ENCODE data around the gene NCK1.
"Not testable (repeated sequence)": the region's sequence is repeated elsewhere in the genome, so short reads cannot be mapped to it uniquely, and the experiment has no call there.

Gene NCK1

GRCh38 chr3:136987398-136987980 lies 125.5 kb downstream of the NCK1 start:
- not testable (repeated sequence) for DNase-seq (ENCODE audit: low spot score)

DNA sequence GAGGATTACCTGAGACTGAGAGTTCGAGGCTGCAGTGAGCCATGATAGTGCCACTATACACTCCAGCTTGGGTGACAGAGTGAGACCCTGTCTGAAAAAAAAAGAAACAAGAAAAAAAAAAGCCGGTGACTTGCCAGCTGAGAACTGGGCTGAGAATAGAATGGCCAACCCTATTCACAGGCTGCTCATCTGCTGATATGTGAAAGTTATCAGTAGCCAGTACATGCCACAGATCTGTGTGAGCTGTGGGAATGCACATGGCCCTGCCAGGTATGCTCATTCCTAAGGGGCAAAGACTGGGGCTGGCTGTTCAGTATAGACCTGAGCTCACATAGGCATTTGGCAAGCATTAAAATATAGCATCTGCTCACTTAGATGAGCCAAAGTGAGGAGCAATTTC lies 126.6 kb downstream of the NCK1 start:
- no peak for DNase-seq (ENCODE audit: low spot score)

- no peak for DNase-seq (ENCODE audit: low spot score)
Measured at GRCh38 chr3:136989781-136990524, 127.9 kb downstream of the NCK1 start.

GRCh38 chr3:136990826-136991225 lies 128.8 kb downstream of the NCK1 start:
- no peak for DNase-seq (ENCODE audit: low spot score)

DNA sequence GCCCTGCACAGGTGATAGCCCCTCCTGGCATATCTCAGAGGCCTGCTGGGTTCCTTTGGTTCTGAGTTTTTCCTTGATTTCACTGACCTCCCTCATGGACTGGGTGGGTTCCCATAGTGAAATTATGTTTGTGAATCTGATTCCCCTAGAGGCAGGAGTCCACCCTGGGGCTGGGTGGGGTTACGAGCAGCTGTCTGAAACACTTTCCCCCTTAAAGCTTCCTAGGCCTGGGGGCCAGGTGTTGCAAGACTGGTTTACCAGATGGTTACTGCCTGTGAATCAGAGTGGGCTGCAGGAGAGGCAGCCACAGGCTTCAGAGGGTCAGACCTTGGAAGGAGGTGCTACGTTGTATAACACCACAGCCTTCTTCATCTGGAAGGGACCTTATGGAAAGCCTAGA lies 130.1 kb downstream of the NCK1 start:
- DNase-seq (ENCODE audit: low spot score) = no peak

DNA sequence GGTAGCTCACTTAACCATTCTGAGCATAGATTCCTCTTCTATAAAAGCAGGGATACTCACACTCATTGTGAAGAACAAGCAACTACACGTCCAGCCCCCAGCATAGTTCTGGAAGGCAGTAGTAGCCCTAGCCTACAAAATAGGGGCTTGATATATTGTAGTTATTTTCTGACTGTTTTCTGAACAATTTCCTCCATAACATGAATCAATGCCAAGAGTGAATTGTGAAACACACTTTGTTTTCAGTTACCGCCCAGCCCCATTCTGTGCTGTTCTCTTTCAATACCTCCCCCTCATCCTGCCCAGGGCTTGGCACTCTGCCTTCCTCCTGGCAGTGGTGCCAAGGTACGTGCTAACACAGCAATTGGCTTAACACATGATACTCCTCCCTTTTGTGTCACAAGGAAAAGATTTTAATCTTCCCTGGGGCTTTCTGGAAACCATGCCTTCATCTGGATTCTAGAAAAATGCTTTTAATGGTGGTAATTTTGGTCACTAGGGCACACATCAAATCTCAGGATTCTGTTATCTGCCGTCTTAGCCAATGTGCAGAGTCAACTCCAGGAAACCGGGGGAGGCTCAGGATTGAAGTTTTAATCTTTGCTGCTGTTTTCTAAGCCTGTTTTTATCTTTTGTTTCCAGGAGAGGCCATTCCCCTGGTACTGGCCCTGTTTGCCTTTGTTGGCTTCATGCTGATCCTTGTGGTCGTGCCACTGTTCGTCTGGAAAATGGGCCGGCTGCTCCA lies 132.9 kb downstream of the NCK1 start:
- no peak for DNase-seq (ENCODE audit: low spot score)

- no peak for DNase-seq (ENCODE audit: low spot score)
Measured at GRCh38 chr3:136995652-136996051, 133.6 kb downstream of the NCK1 start.

Data from HuH-7 (cell line).